Kidney epithelial cell (primary cell): ENCODE measurements around the gene NME1. TPM values are rescaled to one million over a fixed set of nuclear protein-coding genes. Genes with fewer than 3 reads are reported as not detected.

ENCODE experiments used
- DNase-seq: peaks from one replicate; pipeline ENCODE4 v3.0.0-alpha.2; 2010; ENCODE audit warnings: low read depth
- H3K27me3 ChIP-seq: 2 replicates; pipeline ENCODE4 v1.6.0; 2011; ENCODE audit warnings: low read length; ENCODE audit not compliant: control insufficient read depth, insufficient read depth
- H3K36me3 ChIP-seq: 2 replicates; pipeline ENCODE4 v1.5.1; 2011; ENCODE audit warnings: low read length; ENCODE audit not compliant: control insufficient read depth, insufficient read depth
- H3K4me3 ChIP-seq: 2 replicates; pipeline ENCODE4 v1.5.1; 2011; ENCODE audit warnings: low read depth, mild to moderate bottlenecking, control low read depth, low read length
- CTCF ChIP-seq: IDR thresholded peaks from 2 replicates; pipeline ENCODE4 v1.5.1; 2011; ENCODE audit warnings: mild to moderate bottlenecking, moderate library complexity, low read length, control low read depth, inconsistent platforms; ENCODE audit not compliant: insufficient read depth, poor library complexity, severe bottlenecking
- total RNA-seq: library from RNA; depleted of rRNA; stranded (reverse); fragments of >200 nt; gene quantifications from 2 replicates; pipeline ENCODE4 v1.2.3, GENCODE V29; 2015

Gene NME1
- total RNA-seq, 1 donor from 2014 or later, result 162 TPM

GRCh38 chr17:51144266-51145022, 8.9 kb upstream of the NME1 start:
- no peak for DNase-seq
- Histone ChIP-seq H3K36me3 (no peaks in the 10 kb centered on the region), H3K4me3 (no peak overlapping the region), H3K27me3 (no peaks in the 10 kb centered on the region)
- no peak for TF ChIP-seq CTCF

GRCh38 chr17:51147650-51148049, 5.7 kb upstream of the NME1 start:
- DNase-seq, result no peak
- no peak overlapping the region for H3K4me3 ChIP-seq
- TF ChIP-seq CTCF, result no peak
- H3K36me3 ChIP-seq, result no peaks in the 10 kb centered on the region
- H3K27me3 ChIP-seq, result no peaks in the 10 kb centered on the region

- Histone ChIP-seq H3K27me3 (no peaks in the 10 kb centered on the region), H3K4me3 (no peak overlapping the region), H3K36me3 (no peaks in the 10 kb centered on the region)
- no peak for DNase-seq
- TF ChIP-seq CTCF, result no peak
Observed at GRCh38 chr17:51149163-51149562, 4.2 kb upstream of the NME1 start.

GRCh38 chr17:51150932-51151331, 2.4 kb upstream of the NME1 start:
- no peak for DNase-seq
- no peak overlapping the region for H3K4me3 ChIP-seq
- H3K36me3 ChIP-seq, result no peaks in the 10 kb centered on the region
- TF ChIP-seq CTCF, result no peak
- H3K27me3 ChIP-seq, result no peaks in the 10 kb centered on the region

GRCh38 chr17:51152766-51153209, 571 bp upstream of the NME1 start:
- no peak for DNase-seq
- TF ChIP-seq CTCF, result no peak
- no peak overlapping the region for H3K4me3 ChIP-seq
- no peaks in the 10 kb centered on the region for H3K36me3 ChIP-seq
- H3K27me3 ChIP-seq, result no peaks in the 10 kb centered on the region

GRCh38 chr17:51154176-51154575, 817 bp downstream of the NME1 start:
- Histone ChIP-seq H3K27me3 (no peaks in the 10 kb centered on the region), H3K36me3 (no peaks in the 10 kb centered on the region), H3K4me3 (peak overlapping the region; percentile 86)
- TF ChIP-seq CTCF, result no peak
- DNase-seq, result no peak
